ENCODE measurements around the gene SATL1.
"Not testable (repeated sequence)": the region's sequence is repeated elsewhere in the genome, so short reads cannot be mapped to it uniquely, and the experiment has no call there.

Gene SATL1

DNA sequence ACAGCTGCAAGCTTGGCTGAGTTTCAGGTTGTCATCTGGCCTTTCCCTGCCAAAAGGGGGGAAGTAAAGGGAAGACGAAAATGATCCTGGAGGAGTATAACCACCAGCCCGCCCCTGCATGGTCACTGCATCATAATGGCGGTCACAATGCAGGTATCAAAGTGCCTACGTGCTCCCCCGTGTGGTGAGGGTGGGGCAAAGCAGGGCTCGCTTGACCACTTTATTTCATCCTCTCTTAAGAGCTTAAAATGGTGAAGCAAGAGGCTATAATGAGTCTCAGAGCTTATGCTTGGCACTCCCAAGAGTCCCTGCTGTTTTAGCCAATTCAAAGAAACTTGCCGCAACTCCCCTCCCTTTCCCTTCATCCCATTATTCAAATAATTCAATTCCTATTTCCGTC lies 134.3 kb downstream of the SATL1 start:
- FAIRE-seq: no peak

DNA sequence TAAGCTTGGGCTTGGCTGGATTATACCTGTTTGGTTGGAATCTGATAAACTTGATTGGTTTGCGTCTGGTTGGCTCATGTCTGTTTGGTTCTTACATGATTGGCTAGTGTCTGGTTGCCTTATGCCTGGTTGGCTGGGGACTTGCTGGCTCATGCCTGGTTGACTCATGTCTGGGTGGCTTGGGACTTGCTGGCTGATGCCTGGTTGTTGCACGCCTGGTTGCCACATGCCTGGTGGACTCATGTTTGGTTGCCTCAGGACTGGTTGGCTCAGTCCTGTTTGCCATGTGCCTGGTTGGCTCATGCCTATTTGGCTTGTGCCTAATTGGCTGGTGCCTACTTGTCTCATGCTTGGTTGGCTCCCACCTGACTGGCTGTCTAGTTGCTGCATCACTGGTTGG lies 135.4 kb downstream of the SATL1 start:
- no peak for FAIRE-seq

DNA sequence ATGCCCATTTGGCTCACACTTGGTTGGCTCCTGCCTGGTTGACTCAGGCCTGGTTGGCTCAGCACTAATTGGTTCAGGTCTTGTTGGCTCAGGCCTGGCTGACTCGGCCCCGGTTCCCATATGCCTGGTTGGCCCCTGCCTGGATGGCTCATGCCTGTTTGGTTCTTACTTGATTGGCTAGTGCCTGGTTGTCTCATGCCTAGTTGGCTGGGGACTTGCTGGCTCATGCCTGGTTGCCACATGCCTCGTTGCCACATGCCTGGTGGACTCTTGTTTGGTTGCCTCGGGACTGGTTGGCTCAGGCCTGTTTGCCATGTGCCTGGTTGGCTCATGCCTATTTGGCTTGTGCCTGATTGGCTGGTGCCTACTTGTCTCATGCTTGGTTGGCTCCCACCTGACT lies 136.2 kb downstream of the SATL1 start:
- no peak for FAIRE-seq

DNA sequence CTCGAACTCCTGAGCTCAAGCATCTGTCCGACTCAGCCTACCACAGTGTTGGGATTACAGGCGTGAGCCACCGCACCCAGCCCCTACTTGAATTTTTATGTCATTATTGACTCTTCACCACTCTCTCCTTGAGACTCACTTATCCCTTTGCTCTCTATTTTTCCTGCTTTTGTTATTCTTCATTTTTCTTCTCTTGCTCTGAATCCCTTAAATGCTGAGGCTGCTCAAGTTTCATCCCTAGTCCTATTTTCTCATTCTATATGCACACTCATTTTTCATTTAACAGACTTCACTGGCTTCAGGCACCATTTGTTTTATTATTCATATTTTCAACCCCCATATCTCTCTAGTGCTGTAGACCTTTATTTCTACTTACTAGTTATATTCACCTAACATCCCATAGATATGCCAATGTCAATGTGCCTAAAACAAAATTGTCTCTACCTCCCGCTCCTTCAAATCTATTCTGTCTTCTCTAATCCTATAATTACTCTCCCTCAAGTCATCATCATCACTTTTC lies 154.2 kb downstream of the SATL1 start:
- no peak for FAIRE-seq

DNA sequence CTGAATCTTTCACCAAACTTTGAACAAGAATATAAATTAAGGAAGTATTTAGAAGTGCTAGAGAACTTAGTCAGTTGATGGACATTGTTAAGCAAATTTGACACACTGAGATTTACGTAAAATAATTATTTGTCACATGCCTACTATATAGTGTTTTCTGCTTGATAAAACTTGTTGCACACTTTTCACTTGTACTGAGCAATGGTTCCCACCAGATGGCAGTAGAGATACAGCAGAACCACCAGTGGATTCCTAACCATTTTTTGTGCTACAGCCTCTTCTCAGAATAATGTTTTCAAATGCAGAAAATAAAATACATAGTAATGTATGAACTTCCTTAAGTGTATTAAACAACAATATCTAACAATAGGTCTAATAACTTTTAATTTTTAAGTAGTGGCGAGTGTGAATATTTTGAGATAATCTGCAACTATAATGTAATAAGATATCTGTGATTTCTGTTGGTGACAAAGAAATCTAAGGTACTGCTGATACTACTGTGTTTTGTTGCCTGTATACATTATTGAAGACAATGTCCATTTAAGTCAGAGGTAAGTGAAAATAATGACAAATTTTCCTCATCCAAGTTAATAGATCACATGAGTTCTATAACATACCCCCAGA lies 158.7 kb downstream of the SATL1 start:
- peak; percentile 86 for FAIRE-seq

DNA sequence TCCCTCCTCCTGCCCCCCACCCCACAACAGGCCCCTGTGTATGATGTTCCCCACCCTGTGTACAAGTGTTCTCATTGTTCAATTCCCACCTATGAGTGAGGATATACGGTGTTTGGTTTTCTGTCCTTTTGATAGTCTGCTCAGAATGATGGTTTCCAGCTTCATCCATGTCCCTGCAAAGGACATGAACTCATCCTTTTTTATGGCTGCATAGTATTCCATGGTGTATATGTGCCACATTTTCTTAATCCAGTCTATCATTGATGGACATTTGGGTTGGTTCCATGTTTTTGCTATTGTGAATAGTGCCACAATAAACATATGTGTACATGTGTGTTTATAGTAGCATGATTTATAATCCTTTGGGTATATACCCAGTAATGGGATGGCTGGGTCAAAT lies 166.3 kb downstream of the SATL1 start:
- not testable (repeated sequence) for FAIRE-seq

DNA sequence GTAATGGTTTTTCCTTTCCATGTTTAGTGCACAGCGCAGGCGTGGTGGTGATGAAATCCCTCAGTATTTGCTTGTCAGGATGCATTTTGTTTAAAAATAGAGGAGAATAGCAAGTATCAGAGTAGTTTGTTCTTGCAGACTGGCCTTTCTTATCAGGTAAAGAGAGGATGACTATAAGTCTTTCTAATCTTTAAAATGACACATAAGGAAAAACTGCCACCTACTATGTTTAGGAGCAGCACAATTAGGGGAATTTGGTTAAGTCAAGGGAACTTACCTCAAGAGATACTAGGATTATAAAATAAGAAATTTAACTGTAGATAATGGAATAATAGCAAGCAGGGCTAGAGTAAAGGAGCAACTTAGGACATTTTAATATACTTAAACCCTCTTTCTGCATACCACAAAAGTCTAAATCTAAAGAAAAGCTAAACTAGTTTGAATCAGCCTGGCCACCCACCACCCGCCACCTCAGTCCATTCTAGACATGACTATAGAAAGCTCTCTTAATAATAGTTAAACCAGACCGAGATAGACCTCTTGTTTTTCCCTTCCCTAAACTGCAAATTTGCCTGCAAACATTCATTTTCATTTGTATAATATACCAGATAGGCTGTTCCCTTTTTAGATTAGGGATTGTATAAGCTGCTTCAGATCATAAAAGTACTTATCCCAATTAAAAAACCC lies 177.9 kb downstream of the SATL1 start:
- no peak for FAIRE-seq

DNA sequence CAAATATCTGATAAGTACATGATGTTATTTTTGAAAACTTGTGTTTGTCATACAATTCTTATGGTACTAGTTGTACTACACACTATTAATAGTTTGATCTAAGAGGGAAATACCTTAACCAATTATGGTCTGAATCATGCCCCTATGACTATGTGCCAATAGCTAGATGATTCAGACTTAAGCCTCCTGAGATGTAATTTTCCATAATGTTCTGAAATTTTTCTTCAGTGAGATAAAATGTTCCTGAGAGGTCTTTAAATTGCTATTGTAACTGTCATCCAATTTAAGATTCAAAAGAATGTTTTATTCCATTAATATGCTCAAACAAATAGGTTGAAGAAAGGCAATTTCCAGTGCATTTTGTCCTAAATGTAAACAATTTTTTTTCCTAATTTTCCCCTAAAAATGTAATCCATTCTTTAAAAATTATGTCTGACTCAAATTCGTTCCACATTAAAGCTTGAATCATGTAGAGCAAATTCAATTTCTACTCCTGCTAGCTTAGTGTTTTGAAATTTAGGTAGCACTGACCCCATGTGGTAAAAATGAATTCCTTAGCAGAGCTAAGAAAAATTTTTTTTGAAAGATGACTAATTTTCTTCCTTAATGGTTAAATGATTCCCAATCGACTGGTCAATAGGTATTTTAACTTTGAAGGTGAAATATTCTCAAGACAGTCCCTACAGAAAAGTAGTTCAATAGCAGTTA lies 190.8 kb downstream of the SATL1 start:
- peak; percentile 5 for FAIRE-seq

DNA sequence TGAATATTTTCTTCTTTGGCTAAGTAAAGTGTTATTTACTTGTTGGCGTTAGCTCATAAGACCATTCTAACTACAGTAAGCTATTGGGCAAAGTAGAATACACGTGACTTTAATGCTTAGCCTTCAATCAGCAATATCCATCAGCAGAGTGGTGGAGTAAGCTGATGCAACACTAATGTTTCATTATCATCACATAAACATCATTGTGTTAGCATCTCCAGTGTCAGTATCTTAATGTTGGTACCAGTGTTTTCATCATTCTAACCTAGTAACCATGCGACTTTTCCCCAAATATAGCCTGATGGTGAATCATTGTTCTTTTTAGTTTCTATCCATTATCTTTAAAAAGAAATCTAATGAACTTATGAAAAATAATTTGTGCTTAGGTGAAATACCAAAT lies 191.4 kb downstream of the SATL1 start:
- FAIRE-seq: no peak

DNA sequence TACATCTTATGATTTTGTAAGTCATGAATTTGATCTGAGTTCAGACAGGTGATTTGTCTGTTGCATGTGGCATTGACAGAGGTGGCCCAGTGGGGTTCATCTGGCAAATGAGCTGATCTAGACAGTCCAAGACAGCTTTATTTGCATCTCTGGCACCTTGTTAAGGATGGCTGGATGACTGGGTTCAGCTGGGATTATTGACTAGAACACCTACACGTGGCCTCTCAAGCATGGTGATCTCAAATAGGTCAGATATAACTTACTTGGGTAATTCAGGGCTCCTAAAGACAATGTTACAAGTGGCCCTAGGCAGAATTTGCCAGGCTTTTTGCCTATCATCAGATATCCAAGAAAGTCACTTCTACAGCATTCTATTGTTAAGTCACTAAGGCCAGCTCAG lies 192.0 kb downstream of the SATL1 start:
- FAIRE-seq: no peak
